Transverse colon (tissue), 4 donors: Measurements from ENCODE around the gene SLC35B4. TPM values are rescaled to one million over a fixed set of nuclear protein-coding genes. Genes with fewer than 3 reads are reported as not detected.
A peak's percentile ranks its signal among the peaks of the same experiment; 100 is the strongest.

Experiments used
- DNase-seq: peaks from one replicate; pipeline ENCODE4 v3.0.0-alpha.2; 2019
- H3K27ac ChIP-seq, 4 donors: fragments of 200-600 bp; sonication (generic); 2 replicates each; pipeline ENCODE4 v1.5.1; 2016 to 2018; ENCODE audit warnings: inconsistent platforms in 4 of 4
- H3K27me3 ChIP-seq: fragments of 200-600 bp; sonication (generic); 2 replicates; pipeline ENCODE4 v1.5.1; 2017; ENCODE audit warnings: inconsistent platforms
- H3K36me3 ChIP-seq, 4 donors: fragments of 200-600 bp; sonication (generic); 2 replicates each; pipeline ENCODE4 v1.5.1; 2017 to 2019; ENCODE audit warnings: inconsistent platforms in 4 of 4
- H3K4me1 ChIP-seq, 4 donors: fragments of 200-600 bp; sonication (generic); 2 replicates each; pipeline ENCODE4 v1.5.1; 2017 to 2020; ENCODE audit warnings: inconsistent platforms in 4 of 4
- H3K4me3 ChIP-seq, 4 donors: fragments of 200-600 bp; sonication (generic); 1 replicate in 1 of 4; 2 replicates in 3 of 4; pipeline versions ENCODE4 v1.5.1 to v1.6.1; 2017 to 2019; ENCODE audit warnings: inconsistent platforms in 4 of 4
- H3K9me3 ChIP-seq, 2 donors: fragments of 200-600 bp; sonication (generic); 2 replicates each; pipeline ENCODE4 v1.5.1; 2017 to 2019; ENCODE audit warnings: inconsistent platforms in 2 of 2
- CTCF ChIP-seq, 5 experiments: fragments of 200-600 bp in 3 of 5; fragments of 450-650 bp in 2 of 5; sonication (generic) in 3 of 5; IDR thresholded peaks; 1 replicate in 2 of 5; 2 replicates in 3 of 5; pipeline ENCODE4 v1.5.1; 2016 to 2017; ENCODE audit warnings: antibody characterized with exemption in 5 of 5, inconsistent platforms in 3 of 5, mild to moderate bottlenecking in 2 of 5, moderate library complexity in 1 of 5
- EP300 ChIP-seq: sonication (generic); formaldehyde crosslinking; IDR thresholded peaks from one replicate; pipeline ENCODE4 v1.6.1; 2017; ENCODE audit warnings: antibody characterized with exemption, low read depth
- POLR2A ChIP-seq: fragments of 450-650 bp; IDR thresholded peaks from one replicate; pipeline ENCODE4 v1.6.1; 2016; ENCODE audit warnings: antibody characterized with exemption, mild to moderate bottlenecking, moderate library complexity
- POLR2AphosphoS5 ChIP-seq, 3 donors: sonication (generic); formaldehyde crosslinking; IDR thresholded peaks; one replicate each; pipeline ENCODE4 v1.6.1; 2016; ENCODE audit warnings: antibody characterized with exemption in 3 of 3
- WGBS, 2 donors: methylation state at CpG; one replicate each; pipeline ENCODE4 v1.1.5; 2018; ENCODE audit warnings: low coverage in 1 of 2; 5-methylcytosine and 5-hydroxymethylcytosine counted together
- in situ Hi-C, 4 donors: fragments of 200-750 bp; cut with MboI; loops; one replicate each; pipeline versions ENCODE4 v1.15.0 to v1.15.1; 2017; ENCODE audit warnings: low sequenced_read_pairs in 3 of 4, low pct_ligation_motif_present in 1 of 4, low pct_unique_long_range_greater_than_20kb in 1 of 4
- intact Hi-C: fragments of 100-400 bp; cut with DNase I; formaldehyde crosslinking; loops from one replicate; pipeline ENCODE4 v1.15.1; 2023; ENCODE audit warnings: low total_unique reads
- total RNA-seq, 4 donors: library from RNA; depleted of rRNA; stranded (reverse); fragments of >200 nt; gene quantifications; one replicate each; pipeline ENCODE4 v1.1.0, GENCODE V29; 2016

Gene SLC35B4
- total RNA-seq, 4 donors from 2014 or later = 3.6 to 13.5 (median 5.7) TPM

GRCh38 chr7:134362587-134363483 is 46.1 kb upstream of the SLC35B4 start:
- no peaks in the 10 kb centered on the region for H3K4me1 ChIP-seq
- WGBS, 2 donors = 84 to 88% methylated on average over 3 to 8 of the region's 8 CpGs
- H3K27me3 ChIP-seq = no peaks in the 10 kb centered on the region

GRCh38 chr7:134359787-134360432 is 43.2 kb upstream of the SLC35B4 start:
- WGBS, 2 donors = 51% methylated on average over 5 of the region's 5 CpGs; no CpG with 5 or more reads in 1 of the 2 donors
- no peak for DNase-seq
- intact Hi-C loops = no loop called here
- Histone ChIP-seq H3K36me3 (no peaks in the 10 kb centered on the region), H3K27me3 (no peaks in the 10 kb centered on the region), H3K9me3 (no peaks in the 10 kb centered on the region), H3K27ac (no peak overlapping the region), H3K4me1 (peaks cover 0 to 20% (median 9%) of the 10 kb centered on the region in 4 donors), H3K4me3 (no peak overlapping the region)
- TF ChIP-seq CTCF (IDR thresholded peaks at IDR 0.05) (no peak), POLR2A (no peak), POLR2AphosphoS5 (IDR thresholded peaks at IDR 0.05) (no peak), EP300 (no peak)
- in situ Hi-C loops = no loop called here

More at GRCh38 chr7:134362587-134363483, 46.1 kb upstream of the SLC35B4 start:
- Histone ChIP-seq H3K27ac (no peak overlapping the region), H3K4me3 (no peak overlapping the region), H3K36me3 (no peaks in the 10 kb centered on the region), H3K9me3 (no peaks in the 10 kb centered on the region)
- no peak for TF ChIP-seq EP300
- no peak for TF ChIP-seq POLR2AphosphoS5 (IDR thresholded peaks at IDR 0.05)
- TF ChIP-seq CTCF (IDR thresholded peaks at IDR 0.05) = no peak
- TF ChIP-seq POLR2A = no peak
- no peak for DNase-seq
- in situ Hi-C loops = no loop called here
- intact Hi-C loops = no loop called here

GRCh38 chr7:134357486-134357885 is 40.8 kb upstream of the SLC35B4 start:
- Histone ChIP-seq H3K4me3 (no peak overlapping the region), H3K9me3 (no peaks in the 10 kb centered on the region), H3K27ac (peak overlapping the region in 1 of 4 donors; percentile 66), H3K27me3 (no peaks in the 10 kb centered on the region), H3K4me1 (peaks cover 0 to 29% (median 12%) of the 10 kb centered on the region in 4 donors), H3K36me3 (no peaks in the 10 kb centered on the region)
- intact Hi-C loops = no loop called here
- TF ChIP-seq EP300 (no peak), POLR2A (no peak), CTCF (IDR thresholded peaks at IDR 0.05) (no peak)
- 97 to 100% methylated on average over 3 to 4 of the region's 4 CpGs for WGBS, 2 donors
- in situ Hi-C loops = no loop called here
- DNase-seq = no peak

- H3K27me3 ChIP-seq = no peaks in the 10 kb centered on the region
- no peak for TF ChIP-seq POLR2A
- TF ChIP-seq POLR2AphosphoS5 (IDR thresholded peaks at IDR 0.05) = peak in 2 of 3 donors; percentile 8 to 27
- no peak for TF ChIP-seq CTCF (IDR thresholded peaks at IDR 0.05)
- no peak for TF ChIP-seq EP300
- in situ Hi-C loops = no loop called here
- no peaks in the 10 kb centered on the region for H3K36me3 ChIP-seq
- intact Hi-C loops = no loop called here
- peak; percentile 28 for DNase-seq
- H3K27ac ChIP-seq = peak overlapping the region in 3 of 4 donors; percentile 42 to 66 (median 59)
- no peak overlapping the region for H3K4me3 ChIP-seq
- WGBS, 2 donors = 57 to 74% methylated on average over 3 to 9 of the region's 9 CpGs
- H3K4me1 ChIP-seq = peaks cover 0 to 29% (median 12%) of the 10 kb centered on the region in 4 donors
- no peaks in the 10 kb centered on the region for H3K9me3 ChIP-seq
These were observed 39.7 kb upstream of the SLC35B4 start for GRCh38 chr7:134356421-134356936.
